ENCODE measurements around the gene CCDC50. TPM values are rescaled to one million over a fixed set of nuclear protein-coding genes. Genes with fewer than 3 reads are reported as not detected.

The CCDC50 gene
- total RNA-seq, 1 experiment from 2014 or later = 124 TPM

DNA sequence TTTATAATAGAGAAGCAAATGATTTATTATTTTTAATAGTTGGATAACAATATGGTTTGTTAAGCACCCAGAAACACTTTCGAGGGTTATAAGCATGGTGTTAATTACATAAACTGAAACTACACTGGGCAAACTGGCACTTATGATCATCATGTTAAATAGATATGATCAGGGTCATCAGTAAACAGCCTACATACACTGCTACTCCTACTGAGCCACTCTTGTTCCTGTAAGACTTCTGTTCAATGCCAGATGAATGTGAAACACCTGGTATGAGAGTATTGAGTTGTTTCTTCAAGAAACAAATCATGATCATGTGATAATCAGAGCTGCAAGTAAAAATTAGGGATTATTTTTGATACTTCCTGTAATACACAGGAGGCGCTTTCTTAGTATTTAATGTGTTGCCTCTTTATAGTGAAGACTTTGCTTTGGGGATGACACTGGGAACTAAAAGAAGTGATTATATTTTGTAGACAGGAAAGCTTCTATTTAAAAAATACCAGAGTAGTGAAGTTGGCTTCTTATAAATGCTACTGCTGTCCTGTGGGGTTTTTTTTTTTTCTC, 33.4 kb downstream of the CCDC50 start:
- no TSS peak for BruUV-seq (replicated peaks)
- H3K27me3 Mint-ChIP-seq (ENCODE audit: unreplicated experiment) = no peaks in the 10 kb centered on the region
- no peak for DNase-seq
- H3K4me1 Mint-ChIP-seq (ENCODE audit: low read depth, unreplicated experiment) = peaks cover 69% of the 10 kb centered on the region
- peaks cover 52% of the 10 kb centered on the region for H3K36me3 Mint-ChIP-seq (ENCODE audit: insufficient read depth, unreplicated experiment)
- intact Hi-C loops (cut with micrococcal nuclease; ENCODE audit: unreplicated experiment) = no loop called here
- no peak overlapping the region for H3K4me3 Mint-ChIP-seq (ENCODE audit: low read depth, unreplicated experiment)
- TF ChIP-seq, protein P1, sequence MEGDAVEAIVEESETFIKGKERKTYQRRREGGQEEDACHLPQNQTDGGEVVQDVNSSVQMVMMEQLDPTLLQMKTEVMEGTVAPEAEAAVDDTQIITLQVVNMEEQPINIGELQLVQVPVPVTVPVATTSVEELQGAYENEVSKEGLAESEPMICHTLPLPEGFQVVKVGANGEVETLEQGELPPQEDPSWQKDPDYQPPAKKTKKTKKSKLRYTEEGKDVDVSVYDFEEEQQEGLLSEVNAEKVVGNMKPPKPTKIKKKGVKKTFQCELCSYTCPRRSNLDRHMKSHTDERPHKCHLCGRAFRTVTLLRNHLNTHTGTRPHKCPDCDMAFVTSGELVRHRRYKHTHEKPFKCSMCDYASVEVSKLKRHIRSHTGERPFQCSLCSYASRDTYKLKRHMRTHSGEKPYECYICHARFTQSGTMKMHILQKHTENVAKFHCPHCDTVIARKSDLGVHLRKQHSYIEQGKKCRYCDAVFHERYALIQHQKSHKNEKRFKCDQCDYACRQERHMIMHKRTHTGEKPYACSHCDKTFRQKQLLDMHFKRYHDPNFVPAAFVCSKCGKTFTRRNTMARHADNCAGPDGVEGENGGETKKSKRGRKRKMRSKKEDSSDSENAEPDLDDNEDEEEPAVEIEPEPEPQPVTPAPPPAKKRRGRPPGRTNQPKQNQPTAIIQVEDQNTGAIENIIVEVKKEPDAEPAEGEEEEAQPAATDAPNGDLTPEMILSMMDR (IDR thresholded peaks at IDR 0.05; ENCODE audit: unreplicated experiment) = no peak
- H3K27ac Mint-ChIP-seq (ENCODE audit: unreplicated experiment) = peak overlapping the region; percentile 67
- H3K9me3 Mint-ChIP-seq (ENCODE audit: low read depth, unreplicated experiment) = no peaks in the 10 kb centered on the region
- CTCF ChIA-PET = no interaction called here

DNA sequence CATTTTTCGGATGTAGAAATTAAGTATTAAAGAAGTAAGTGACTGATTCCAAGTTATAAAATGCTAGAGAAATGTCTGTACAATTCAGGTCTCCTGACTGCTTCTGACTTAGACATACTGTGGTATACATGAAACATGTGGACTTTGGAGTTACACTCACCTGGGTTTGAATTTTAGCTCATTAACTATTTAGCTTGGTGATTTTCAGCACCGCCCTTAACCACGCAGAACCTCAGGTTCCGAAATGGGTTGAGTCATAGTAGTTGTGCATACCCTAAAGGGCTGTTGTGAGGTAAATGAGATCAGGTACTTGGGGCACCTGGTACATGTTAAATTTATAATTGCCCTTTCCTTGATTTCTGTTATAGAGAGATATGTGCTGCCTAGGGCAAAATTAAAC, 34.0 kb downstream of the CCDC50 start:
- intact Hi-C loops (cut with micrococcal nuclease; ENCODE audit: unreplicated experiment) = no loop called here
- no peak for DNase-seq
- no peak overlapping the region for H3K4me3 Mint-ChIP-seq (ENCODE audit: low read depth, unreplicated experiment)
- no peaks in the 10 kb centered on the region for H3K27me3 Mint-ChIP-seq (ENCODE audit: unreplicated experiment)
- H3K27ac Mint-ChIP-seq (ENCODE audit: unreplicated experiment) = peak overlapping the region; percentile 54
- H3K9me3 Mint-ChIP-seq (ENCODE audit: low read depth, unreplicated experiment) = no peaks in the 10 kb centered on the region
- H3K4me1 Mint-ChIP-seq (ENCODE audit: low read depth, unreplicated experiment) = peaks cover 66% of the 10 kb centered on the region
- TF ChIP-seq, protein P1 (IDR thresholded peaks at IDR 0.05; ENCODE audit: unreplicated experiment) = no peak
- BruUV-seq (replicated peaks) = no TSS peak
- peaks cover 52% of the 10 kb centered on the region for H3K36me3 Mint-ChIP-seq (ENCODE audit: insufficient read depth, unreplicated experiment)
- CTCF ChIA-PET = interaction anchor here (0.6 kb wide), 1 partner anchor 26 kb away, joined by 4 read pairs; no protein-coding TSS in a partner anchor

DNA sequence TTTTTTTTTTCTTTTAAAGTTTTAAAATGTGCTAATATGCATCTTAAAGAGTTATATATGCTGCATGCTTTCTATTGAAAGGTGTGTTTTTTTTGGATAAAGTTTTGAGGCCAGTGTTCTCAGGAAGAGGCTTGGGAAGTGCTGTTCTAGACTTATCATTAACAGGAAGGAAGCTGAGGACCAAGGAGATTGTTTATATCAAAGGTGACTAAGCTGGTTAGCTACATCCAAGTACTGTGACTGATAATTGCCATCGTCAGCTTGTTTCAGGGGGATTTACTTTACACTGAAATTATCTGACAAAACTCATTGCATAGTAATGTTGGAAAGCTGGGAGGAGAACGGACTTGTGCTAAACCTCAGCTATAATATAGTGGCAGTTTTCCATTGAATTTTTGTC, 37.5 kb downstream of the CCDC50 start:
- Mint-ChIP-seq H3K27me3 (ENCODE audit: unreplicated experiment) (no peaks in the 10 kb centered on the region), H3K4me1 (ENCODE audit: low read depth, unreplicated experiment) (peaks cover 32% of the 10 kb centered on the region), H3K4me3 (ENCODE audit: low read depth, unreplicated experiment) (no peak overlapping the region), H3K36me3 (ENCODE audit: insufficient read depth, unreplicated experiment) (peaks cover 50% of the 10 kb centered on the region), H3K27ac (ENCODE audit: unreplicated experiment) (no peak overlapping the region), H3K9me3 (ENCODE audit: low read depth, unreplicated experiment) (no peaks in the 10 kb centered on the region)
- TF ChIP-seq, protein P1 (IDR thresholded peaks at IDR 0.05; ENCODE audit: unreplicated experiment) = no peak
- BruUV-seq (replicated peaks) = no TSS peak
- DNase-seq = no peak
- intact Hi-C loops (cut with micrococcal nuclease; ENCODE audit: unreplicated experiment) = no loop called here
- CTCF ChIA-PET = no interaction called here

DNA sequence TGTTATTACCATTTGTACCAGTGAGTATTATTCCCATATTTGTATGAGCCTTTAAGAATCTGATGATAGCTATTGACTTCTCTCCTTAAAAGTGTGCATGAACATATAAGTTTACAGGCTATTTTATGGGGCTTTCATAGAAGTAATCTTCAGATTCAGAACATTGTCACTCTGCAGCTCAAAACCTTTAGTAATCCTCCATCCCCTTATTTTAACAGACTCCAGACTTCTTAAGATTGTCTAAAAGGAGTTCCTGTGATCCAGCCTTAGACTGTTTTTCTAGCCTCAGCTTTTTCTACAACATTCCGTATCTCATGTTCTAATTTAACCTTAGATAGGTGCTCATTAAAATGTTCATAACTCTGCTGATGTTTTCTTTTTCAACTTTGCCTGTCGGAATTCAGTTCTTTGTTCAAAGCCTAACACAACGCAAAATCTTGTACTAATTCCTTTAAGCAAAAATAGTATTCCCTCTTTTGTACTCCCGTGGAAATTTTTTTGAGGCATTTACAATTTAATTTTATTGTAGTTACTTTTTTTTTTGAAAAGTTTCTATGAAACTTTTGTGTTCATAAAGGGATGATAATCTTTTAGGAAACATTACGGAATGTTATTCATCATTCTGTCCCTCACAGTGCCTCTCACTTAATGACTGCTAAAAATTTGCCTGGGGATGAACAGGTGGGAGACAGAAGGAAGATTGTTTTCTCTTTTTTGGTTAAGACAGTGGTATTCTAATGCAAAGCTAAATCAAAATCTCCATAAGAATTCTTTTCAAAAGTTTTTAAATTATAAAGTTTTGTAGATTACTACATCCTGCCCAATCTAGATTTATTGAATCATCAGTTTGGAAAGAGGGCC, 39.8 kb downstream of the CCDC50 start:
- TF ChIP-seq, protein P1 (IDR thresholded peaks at IDR 0.05; ENCODE audit: unreplicated experiment) = no peak
- peaks cover 11% of the 10 kb centered on the region for H3K4me1 Mint-ChIP-seq (ENCODE audit: low read depth, unreplicated experiment)
- CTCF ChIA-PET = no interaction called here
- H3K27ac Mint-ChIP-seq (ENCODE audit: unreplicated experiment) = no peak overlapping the region
- DNase-seq = no peak
- no TSS peak for BruUV-seq (replicated peaks)
- intact Hi-C loops (cut with micrococcal nuclease; ENCODE audit: unreplicated experiment) = no loop called here
- no peaks in the 10 kb centered on the region for H3K27me3 Mint-ChIP-seq (ENCODE audit: unreplicated experiment)
- H3K4me3 Mint-ChIP-seq (ENCODE audit: low read depth, unreplicated experiment) = no peak overlapping the region
- H3K36me3 Mint-ChIP-seq (ENCODE audit: insufficient read depth, unreplicated experiment) = peaks cover 42% of the 10 kb centered on the region
- no peaks in the 10 kb centered on the region for H3K9me3 Mint-ChIP-seq (ENCODE audit: low read depth, unreplicated experiment)
